ENCODE measurements around the gene HLA-B. TPM values are rescaled to one million over a fixed set of nuclear protein-coding genes. Genes with fewer than 3 reads are reported as not detected.

HLA-B gene
- total RNA-seq, 1 experiment from 2014 or later = 55.4 TPM

GRCh38 chr6:31354864-31355582 lies 2.0 kb downstream of the HLA-B start:
- no peaks in the 10 kb centered on the region for H3F3A ChIP-seq (ENCODE audit: low read length, unreplicated experiment)
- CTCF ChIA-PET = no interaction called here
- H3K9me2 ChIP-seq (replicated peaks; ENCODE audit: low read length) = no peaks in the 10 kb centered on the region
- no peak for TF ChIP-seq CTCF (conservative IDR thresholded peaks at IDR 0.05; ENCODE audit: low read depth, low read length)
- no peak for TF ChIP-seq EZH2phosphoT487 (IDR thresholded peaks at IDR 0.05; ENCODE audit: borderline replicate concordance, low read length)
- no peak for TF ChIP-seq EZH2 (IDR thresholded peaks at IDR 0.05; ENCODE audit: low read length, unreplicated experiment)
- POLR2A ChIA-PET (ENCODE audit: unreplicated experiment) = no interaction called here
- no peak overlapping the region for H3K27ac ChIP-seq (ENCODE audit: low read length)
- DNase-seq (no peak), ATAC-seq (no peak)
- no peak overlapping the region for H3K4me3 ChIP-seq (ENCODE audit: low read length)
- H3K79me2 ChIP-seq (ENCODE audit: low read length) = no peaks in the 10 kb centered on the region
- intact Hi-C loops (cut with micrococcal nuclease) = loop anchor here (5.0 kb wide), 1 partner anchor 83 kb away; the partner anchor contains the start of gene HLA-C
- H3K9me3 ChIP-seq (ENCODE audit: low read length) = no peaks in the 10 kb centered on the region
- no peaks in the 10 kb centered on the region for H4K20me1 ChIP-seq (ENCODE audit: low read length)
- no peaks in the 10 kb centered on the region for H3K4me1 ChIP-seq (ENCODE audit: insufficient read depth, low read length)
- H3K36me3 ChIP-seq (ENCODE audit: low read depth, low read length) = no peaks in the 10 kb centered on the region
- H3K9ac ChIP-seq (ENCODE audit: low read length) = no peak overlapping the region
- BruUV-seq (replicated peaks) = no TSS peak
- H2AFZ ChIP-seq (ENCODE audit: low read length) = no peak overlapping the region
- H3K27me3 ChIP-seq (ENCODE audit: low read length) = no peaks in the 10 kb centered on the region
- no peak overlapping the region for H3K4me2 ChIP-seq (ENCODE audit: low read length)

- Histone ChIP-seq H3K4me2 (ENCODE audit: low read length) (no peak overlapping the region), H3K4me3 (ENCODE audit: low read length) (no peak overlapping the region), H3K27ac (ENCODE audit: low read length) (no peak overlapping the region), H3K9me2 (replicated peaks; ENCODE audit: low read length) (no peaks in the 10 kb centered on the region), H4K20me1 (ENCODE audit: low read length) (no peaks in the 10 kb centered on the region), H2AFZ (ENCODE audit: low read length) (no peak overlapping the region), H3K9me3 (ENCODE audit: low read length) (no peaks in the 10 kb centered on the region), H3K4me1 (ENCODE audit: insufficient read depth, low read length) (no peaks in the 10 kb centered on the region), H3K9ac (ENCODE audit: low read length) (no peak overlapping the region), H3K79me2 (ENCODE audit: low read length) (no peaks in the 10 kb centered on the region), H3K27me3 (ENCODE audit: low read length) (no peaks in the 10 kb centered on the region), H3K36me3 (ENCODE audit: low read depth, low read length) (no peaks in the 10 kb centered on the region), H3F3A (ENCODE audit: low read length, unreplicated experiment) (no peaks in the 10 kb centered on the region)
- POLR2A ChIA-PET (ENCODE audit: unreplicated experiment) = no interaction called here
- intact Hi-C loops (cut with micrococcal nuclease) = no loop called here
- BruUV-seq (replicated peaks) = no TSS peak
- TF ChIP-seq CTCF (conservative IDR thresholded peaks at IDR 0.05; ENCODE audit: low read depth, low read length) (no peak), EZH2 (IDR thresholded peaks at IDR 0.05; ENCODE audit: low read length, unreplicated experiment) (no peak), EZH2phosphoT487 (IDR thresholded peaks at IDR 0.05; ENCODE audit: borderline replicate concordance, low read length) (no peak)
- CTCF ChIA-PET = no interaction called here
- ATAC-seq (no peak), DNase-seq (no peak)
Observed at GRCh38 chr6:31354158-31354863, 2.7 kb downstream of the HLA-B start.

All from PC-3 (cell line).